NCI-H2029 treated with DMSO at 0.1 percent for 48 hours (cell line): Measurements from ENCODE around the gene GIMAP8.

Experiments
- DNase-seq: peaks from one replicate; lab custom pipeline; 2025; lab: John Stamatoyannopoulos, UW

The GIMAP8 gene

DNA sequence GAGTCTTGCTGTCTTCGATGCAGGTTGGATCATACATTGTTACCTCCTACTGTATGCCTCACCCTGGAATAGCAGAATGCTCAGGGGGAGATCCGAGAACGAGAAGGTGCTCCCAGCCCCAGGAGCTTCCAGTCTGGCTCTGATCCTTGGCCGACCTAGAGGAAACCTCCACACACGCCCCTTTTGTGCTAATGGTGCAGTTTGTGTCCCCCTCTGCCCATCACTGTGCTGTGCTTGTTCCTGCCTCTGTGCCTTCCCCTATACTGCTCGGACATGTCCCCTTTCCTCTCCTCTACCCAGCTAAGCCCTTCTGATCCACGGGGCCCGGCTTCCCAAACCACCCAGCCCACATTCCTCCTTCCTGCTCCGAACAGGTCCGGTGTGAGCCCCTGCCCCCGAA is 38.8 kb upstream of the GIMAP8 start:
- DNase-seq = no peak

DNA sequence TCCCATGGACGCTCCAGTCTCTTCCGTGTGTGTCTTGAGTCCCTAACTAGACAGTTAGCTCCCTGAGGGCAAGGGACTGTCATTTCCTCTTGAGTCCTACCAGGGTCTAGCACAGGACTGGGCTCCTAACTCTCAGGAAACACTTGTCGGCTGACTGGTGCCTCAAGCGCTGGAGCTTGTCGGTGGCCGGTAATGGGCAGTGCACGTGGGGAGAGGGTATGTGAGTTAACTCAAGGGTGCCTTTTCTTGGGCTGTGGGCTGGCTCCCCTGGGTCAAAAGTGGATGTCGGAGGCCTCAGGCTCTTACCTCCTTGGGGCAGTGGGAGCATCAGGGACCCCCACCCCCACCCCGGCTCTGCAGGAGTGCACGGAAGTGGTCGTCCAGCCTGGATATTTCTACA is 38.4 kb upstream of the GIMAP8 start:
- DNase-seq = no peak

DNA sequence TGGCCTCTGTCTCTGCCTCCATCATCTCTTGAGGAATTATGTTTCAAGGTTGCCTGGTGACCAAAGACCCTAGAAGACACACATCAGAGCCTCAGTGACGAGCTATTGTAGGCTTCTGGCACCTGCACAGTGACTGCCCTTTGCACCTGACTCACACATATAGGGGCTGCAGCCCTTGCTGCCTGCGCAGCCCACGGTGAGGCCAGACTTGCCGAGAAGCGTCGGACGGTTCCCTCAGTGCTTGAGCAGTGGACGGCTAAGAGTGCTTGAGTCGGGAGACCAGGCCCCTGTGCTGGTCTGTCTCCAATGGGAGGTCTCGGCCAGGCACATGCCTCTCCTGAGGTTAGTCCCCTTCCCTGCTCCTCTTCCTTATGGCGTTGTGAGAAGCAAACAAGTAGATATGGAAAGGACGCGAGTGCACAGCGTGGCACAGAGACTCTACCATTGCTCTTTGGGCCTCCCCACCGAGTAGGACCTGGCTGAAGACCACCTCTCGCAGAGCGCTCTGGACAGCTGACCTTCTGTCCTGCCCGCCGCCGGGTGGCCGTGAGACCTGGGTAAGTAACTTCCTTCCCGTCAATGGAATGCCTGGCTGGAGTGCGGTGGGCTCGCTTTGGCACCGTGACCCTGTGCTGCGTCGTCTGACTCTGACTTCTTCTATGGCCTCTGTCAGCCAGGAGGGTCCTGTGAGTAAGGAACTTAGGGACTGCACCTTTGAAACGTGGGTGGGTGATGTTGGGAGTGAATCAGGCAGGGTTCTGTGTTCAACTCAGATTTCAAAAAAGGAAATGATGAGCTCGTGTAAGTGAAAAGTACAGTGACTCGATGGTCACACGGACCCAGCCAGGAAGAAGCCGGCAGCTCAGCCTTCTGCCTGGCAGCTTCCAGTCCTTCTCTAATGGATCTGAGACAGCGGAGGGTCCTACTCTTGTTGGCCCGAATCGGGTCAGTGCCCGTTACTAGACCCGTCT is 37.6 kb upstream of the GIMAP8 start:
- DNase-seq = no peak

DNA sequence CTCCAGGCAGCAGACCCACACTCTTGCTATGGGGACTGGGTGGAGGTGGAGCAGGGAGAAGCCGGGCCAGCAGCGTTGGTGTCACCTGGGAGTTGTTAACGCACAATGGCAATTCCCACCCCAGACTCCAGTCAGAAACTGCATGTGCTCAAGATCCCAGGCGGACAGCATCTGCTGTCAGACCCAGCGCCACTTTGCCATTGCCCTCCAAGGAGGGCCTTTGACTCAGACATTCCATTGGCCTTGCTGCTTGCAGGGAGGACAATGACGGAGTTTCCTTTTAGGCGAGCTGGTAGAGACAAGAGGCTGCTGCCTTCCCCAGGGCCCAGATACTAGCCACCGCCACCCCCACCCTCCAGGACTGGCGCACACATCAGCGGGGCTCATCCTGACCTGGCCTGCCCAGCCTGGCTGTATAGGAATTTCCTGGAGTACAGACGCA is 36.8 kb upstream of the GIMAP8 start:
- no peak for DNase-seq

DNA sequence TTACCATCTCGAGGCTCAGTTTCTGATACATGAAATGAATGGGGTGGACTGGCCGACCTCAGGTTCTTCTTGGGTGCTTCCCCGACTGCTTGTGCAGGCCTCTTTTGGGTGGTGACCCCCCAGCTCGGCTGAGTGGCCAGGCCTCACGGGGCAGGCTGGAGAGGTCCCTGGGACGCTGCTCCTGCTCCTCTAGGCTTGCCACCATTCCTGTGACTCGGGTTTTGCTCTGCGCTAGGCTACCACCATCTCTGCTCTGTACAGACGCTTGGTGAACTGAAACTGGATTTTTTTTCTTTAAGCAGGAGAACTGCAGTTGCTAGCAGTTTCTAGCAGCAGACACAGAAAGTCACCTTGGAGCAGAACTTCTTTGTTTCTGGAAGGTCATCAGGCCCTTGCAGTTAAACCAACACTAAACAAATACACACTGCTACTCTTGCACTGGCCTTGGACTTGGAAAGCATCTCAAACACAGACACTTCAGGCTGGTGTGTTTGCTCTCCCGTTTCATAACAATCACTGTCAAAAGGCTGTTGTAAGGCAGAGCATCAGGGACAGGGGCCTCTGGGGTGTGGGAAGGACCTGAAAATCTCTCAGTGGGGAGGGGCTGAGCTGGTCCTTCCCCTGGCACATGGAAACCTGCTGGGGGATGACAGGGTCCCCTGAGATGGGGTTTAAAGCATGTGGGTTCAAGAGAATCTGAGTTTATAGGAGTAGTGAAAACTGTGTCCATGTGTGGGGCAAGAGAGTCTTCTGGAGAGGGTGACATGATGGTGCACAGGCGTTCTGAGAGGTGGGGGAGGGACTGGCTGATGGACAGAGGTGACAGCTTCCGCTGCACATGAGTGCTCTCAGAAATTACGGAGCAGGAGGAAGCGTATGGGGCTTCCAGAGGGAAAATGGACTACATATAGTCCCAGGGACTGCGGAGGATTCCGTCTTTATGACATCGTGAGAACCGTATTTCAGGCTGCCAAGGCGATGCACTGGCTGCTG is 35.0 kb upstream of the GIMAP8 start:
- DNase-seq = peak; percentile 31

DNA sequence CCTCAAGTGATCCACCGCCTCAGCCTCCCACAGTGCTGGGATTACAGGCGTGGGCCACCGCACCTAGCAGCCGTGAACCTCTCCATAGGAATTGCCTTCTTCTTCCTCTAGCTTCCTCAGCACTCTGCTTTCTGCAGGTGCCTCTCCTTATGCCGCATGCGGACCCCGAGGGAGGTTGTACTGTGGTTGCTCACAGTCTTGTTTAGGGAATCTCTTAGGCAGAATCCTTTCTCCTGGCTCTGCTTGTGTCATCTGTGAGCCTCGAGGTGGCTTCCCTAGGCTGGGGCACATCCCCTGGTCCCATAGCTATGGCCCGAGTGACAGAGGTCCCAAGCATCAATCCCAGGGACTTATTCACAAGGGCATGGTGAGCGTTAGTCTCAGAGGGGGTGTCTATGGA is 33.2 kb upstream of the GIMAP8 start:
- no peak for DNase-seq

DNA sequence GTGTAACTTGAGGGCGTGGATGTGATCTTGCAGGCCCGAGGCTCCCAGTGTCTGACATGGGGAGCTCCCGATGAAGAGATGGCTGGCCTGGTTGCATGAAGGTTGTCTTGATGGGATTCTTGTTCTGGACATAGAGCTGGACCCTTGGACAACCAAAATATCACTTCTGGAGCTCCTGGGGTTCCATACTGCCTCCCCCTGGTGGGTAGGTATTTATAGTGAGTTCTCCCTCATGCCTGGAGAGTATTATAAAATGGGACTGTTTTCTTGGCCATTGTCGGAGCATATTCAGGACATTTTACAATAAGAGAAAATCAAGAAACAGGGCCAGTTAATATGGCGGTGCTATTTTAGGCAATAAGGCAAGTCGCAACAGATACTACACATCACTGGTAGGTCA is 32.6 kb upstream of the GIMAP8 start:
- DNase-seq = no peak

DNA sequence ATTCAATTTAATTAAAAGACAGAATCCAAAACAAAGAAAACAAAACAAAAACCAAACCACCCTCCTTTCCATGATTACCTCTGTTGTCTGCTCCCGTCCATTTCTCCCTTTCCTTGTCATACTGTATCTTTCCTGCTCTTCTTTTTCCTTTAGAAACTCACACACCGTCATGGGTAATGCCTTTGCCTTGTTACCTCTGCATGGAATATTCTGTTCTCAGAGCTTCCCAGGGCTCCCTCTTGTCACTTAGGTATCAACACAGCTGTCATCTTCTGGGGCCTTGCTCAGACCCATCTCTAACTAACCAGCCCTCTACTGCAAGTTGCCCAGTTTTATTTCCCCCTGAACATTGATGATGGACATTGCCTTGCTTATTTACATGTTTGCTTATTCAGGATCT is 30.2 kb upstream of the GIMAP8 start:
- no peak for DNase-seq

DNA sequence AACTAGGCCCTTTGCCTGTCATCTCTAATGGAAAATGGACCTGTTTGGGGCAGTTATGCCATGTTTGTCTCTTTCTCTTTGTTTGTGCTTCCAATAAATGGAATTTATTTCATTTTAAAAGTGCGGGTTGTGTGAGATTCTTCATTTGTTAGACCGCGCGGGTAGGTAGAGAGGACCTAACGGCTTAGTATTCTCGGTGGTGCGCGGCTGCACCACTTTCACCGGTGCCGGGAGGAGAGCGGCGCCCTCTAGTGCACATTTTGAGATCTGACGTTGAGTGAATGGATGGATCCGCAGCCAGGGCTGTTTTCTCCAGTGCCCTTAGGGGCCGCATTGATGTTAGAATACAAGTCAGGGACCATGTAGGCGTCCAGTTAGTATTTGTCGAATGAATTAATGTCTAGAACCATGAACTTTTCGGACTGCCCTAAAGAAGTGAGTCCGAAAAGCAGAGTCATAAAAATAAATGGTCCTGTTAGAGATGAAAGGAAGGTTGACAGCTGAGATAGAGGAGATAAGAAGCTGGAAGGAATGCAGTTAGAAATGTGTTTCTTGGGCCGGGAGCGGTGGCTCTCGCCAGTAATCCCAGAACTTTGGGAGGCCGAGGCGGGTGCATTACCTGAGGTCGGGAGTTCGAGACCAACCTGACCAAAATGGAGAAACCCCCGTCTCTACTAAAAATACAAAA is 29.3 kb upstream of the GIMAP8 start:
- peak; percentile 65 for DNase-seq

DNA sequence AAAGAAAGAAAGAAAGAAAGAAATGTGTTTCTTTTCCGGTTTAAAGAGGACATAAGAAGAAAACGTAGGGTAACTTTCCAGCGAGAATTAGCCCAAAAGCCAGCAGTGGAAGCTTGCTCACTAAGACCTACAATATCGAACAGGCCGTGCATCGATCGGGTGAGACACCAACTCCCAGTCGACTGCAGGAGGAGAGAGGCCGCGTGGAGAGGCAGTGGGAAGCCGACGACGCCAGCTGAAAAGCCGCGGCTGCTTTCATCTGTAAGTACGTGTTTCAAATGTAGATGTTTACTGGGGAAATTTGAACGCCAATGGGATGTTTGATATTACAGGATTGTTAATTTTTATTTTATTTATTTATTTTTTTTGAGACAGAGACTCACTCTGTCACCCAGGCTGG is 28.6 kb upstream of the GIMAP8 start:
- no peak for DNase-seq

DNA sequence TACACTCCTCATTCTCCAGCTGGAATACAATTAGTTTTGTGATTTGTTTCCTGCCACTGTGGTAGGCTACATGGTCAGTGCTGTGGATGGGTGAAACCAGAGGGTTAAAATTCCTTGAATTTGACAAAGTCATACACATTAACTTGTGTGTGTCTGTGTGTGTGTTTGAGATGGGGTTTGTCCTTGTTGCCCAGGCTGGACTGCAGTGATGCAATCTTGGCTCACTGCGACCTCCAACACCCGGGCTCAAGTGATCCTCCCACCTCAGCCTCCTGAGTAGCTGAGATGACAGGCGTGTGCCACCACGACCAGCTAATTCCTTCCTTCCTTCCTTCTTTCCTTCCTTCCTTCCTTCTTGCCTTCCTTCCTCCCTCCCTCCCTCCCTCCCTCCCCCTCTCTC is 24.8 kb upstream of the GIMAP8 start:
- DNase-seq = no peak

DNA sequence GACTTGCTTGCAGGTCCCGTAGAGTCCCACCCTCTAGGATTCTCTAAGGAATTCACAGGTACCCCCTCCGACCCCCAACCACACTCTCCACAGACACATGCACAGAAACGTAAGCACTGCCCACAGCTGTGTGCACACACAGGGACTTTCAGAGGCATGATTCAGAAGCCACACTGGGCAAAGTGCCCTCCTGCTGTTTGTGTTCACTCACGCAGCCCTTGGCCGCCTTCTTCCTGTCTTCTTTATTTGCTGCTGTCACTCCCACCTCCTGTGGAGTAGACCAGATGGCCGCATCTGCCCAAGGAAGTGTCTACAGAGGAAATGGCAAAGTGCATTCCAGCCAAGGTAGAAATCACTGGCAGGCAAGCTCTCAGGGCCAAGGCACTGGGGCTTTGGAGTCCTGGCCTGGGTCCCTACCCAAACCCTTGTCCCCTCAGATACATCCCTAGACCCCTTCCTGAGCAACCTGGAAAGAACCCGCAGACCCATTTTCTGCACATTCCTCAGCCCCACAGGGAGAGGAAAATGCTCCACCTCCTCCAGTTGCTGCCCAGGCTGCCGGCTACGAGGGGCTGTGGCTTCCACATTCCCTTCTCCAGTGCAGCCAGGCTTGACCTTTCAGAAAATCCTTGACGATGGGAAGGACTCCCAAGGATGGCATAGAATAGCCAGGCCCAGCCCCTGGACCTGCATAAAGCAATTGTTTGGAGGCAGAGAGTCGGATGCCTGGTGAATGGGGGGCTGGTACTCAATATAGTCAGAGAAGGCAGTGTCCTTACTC is 21.6 kb upstream of the GIMAP8 start:
- no peak for DNase-seq

DNA sequence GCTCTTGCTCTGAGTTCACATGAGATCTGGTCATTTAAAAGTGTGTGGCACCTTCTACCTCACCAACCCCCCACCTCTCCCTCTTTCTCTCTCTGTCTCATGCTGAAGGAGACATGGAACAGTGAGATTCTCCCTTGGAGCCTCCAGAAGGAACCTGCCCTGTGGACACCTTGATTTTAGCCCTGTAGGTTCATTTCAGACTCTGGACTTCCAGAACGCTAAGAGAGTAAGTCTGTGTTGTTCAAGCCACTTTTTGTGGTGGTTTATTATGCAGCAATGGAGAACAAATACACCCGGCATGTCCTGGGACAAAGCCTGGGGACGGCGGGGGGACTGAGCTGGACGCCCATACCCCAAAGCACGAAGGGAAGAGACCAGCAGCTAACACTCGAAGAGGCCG is 20.7 kb upstream of the GIMAP8 start:
- DNase-seq = no peak

DNA sequence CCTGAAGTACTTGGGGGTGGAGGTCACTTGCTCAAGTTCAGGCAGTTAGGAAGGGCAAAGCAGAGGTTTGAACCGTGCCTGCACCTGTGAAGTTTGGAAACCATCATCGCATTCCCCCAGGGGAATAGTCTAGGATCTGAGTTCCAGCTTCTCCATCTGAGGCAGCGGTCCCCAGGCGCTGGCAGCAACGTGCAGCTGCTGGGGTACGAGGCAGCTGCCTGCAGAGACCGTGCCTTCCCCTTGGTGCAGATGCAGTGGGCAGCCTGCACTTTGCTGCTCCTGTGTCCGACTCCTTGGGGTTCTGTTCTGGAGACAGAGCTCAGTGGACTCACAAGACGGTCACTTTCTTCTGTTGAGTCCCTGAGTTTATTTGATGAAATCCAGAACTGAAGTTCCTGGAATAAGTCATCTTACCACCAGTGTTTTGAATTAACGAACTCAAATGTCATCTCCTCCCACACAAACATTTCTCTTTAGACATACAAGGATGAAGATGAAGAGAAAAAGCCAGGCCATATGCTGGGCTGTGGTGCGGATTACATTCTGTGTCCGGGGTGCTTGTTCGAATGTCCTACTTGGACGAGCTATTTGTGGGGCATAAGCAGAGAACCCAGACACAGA is 19.9 kb upstream of the GIMAP8 start:
- DNase-seq = no peak

DNA sequence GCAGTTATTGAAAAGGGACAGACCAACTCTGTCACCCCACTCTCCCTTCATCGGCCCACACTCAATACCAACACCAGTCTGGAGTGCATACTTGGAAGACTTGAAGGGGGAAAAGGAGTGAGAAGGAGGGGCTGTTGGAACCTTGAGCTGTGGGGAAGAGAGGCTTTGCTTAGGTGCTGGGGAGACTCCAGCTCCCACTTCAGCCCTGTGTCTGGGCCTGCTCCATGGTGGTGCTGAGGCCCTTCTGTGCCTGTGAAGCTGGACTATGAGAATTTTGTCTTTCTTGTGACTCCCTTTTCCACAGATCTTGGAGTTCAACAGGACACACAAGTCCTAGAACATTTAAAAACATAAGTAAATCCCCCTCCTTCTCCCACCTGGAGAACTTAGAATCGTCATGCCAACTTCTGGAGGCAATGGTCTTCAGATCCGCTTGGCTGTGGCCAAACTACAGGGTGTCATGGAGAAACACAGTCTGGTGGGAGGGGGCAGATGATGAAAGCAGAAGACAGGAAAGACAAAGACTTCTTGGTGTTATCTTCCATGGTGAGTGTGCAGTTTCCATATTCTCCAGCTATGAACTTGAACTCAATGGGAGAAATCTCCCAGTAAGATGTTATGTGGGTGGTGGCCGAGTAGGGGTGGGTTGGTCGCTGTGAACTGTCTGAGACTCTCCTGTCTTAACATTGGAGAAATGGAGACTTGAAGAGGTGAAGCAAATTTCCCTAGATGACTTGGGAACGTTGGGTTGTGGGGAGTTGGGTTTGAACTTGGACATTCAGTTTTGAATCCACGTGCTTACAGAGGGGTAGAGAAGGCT is 18.4 kb upstream of the GIMAP8 start:
- no peak for DNase-seq

DNA sequence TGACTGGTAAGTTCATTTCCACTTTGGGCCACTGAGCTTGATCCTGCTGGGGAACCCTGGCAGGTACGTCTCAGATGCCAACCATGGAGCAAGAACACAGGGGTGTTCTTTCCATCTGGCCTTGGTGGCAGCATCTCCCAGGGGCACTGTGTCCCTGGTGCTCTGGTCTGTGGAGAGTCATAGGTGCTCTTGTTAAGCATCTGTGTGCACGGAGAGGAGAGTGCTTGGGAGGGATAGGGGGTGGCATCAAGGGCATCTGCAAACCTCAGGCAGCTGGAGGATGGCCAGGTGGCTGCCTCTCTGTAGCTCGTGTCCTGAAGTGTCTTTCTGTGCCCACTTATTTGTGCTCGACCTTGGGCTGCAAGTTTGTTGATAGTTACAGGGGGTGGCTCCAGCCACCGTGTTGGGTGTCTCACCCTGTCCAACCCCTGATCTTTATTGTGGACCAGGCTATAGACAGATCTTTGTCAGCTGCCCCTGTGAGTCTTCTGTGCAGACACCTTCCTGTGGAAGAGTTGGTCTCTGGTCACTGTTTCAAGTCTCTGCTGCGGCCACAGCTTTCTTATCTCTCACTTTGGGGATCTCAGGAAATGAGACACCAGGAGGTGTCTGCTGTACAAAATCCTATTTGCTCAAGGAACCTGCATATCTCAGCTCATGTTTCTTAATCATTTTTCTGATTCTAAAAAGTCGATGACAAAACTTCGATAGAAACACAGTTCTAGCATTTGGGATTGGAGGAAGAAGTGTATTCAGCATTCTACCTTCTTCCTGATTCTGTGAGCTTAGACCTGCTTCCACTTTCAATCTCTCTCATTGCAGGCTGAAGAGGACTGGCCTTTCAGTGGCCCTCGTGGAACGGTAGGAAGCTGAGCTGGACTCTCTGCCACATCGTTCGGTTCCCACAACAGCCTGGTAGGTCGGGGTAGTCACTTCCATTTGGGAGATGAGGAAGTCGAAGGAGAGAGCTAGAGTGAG is 17.2 kb upstream of the GIMAP8 start:
- DNase-seq = no peak

DNA sequence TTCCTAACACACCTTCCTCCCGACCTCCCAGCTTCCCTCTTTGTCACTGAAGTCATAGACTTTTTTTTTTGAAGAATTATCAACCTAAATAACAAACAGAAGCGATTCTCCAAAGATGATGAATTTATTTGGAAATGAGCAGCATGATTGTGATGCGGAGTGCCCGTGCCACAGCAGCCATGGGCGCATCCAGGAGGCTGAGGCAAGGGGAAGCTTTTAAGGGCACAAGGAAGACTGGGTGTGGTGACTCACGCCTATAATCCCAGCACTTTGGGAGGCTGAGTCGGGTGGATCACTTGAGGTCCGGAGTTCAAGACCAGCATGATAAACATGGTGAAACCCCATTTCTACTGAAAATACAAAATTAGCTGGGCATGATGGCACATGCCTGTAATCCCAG is 16.2 kb upstream of the GIMAP8 start:
- DNase-seq = no peak

DNA sequence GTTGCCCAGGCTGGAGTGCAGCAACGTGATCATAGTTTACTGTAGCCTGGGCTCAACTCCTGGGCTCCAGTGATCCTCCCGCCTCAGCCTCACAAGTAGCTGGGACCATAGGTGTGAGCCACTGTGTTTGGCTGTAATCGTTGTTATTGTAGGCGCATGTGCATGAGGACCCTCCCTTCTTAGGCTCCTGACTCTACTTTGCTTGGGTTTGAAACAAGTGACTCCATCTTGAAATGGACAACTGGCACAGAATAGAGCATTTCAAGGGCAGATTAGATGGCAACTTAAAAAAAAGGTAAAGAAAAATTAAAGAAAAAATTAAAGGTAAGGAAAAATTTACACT is 15.4 kb upstream of the GIMAP8 start:
- no peak for DNase-seq
